ENCODE measurements around the gene MYG1. TPM values are rescaled to one million over a fixed set of nuclear protein-coding genes. Genes with fewer than 3 reads are reported as not detected.

Gene MYG1
- total RNA-seq, 1 experiment from 2014 or later = 104 TPM

GRCh38 chr12:53277981-53278380 lies 21.5 kb upstream of the MYG1 start:
- no peak overlapping the region for H3K27ac ChIP-seq (ENCODE audit: low read depth, low read length)
- H3K27me3 ChIP-seq (ENCODE audit: insufficient read depth, low read length) = no peaks in the 10 kb centered on the region
- H3K79me2 ChIP-seq (ENCODE audit: insufficient read depth, low read length) = no peaks in the 10 kb centered on the region
- H3K4me1 ChIP-seq (ENCODE audit: control insufficient read depth in 1 of 2, insufficient read depth in 2 of 2, low read length in 2 of 2) = no peaks in the 10 kb centered on the region
- H4K20me1 ChIP-seq (ENCODE audit: insufficient read depth) = no peaks in the 10 kb centered on the region
- no peak overlapping the region for H3K4me3 ChIP-seq (replicated peaks in 1 of 2; ENCODE audit: low read depth in 1 of 2, low read length in 2 of 2)
- DNase-seq (ENCODE audit: low read depth, low spot score) = no peak
- no peaks in the 10 kb centered on the region for H3K9me3 ChIP-seq (ENCODE audit: control insufficient read depth in 1 of 2, insufficient read depth in 1 of 2, low read depth in 1 of 2, low read length in 2 of 2)
- intact Hi-C loops (cut with micrococcal nuclease) = no loop called here
- no TSS peak for BruUV-seq (replicated peaks)
- POLR2A ChIA-PET = no interaction called here
- RAD21 ChIA-PET (ENCODE audit: low non-redundant PET in 1 of 2, low total read pairs in 2 of 2, uncharacterized antibody in 2 of 2, unreplicated experiment in 2 of 2) = no interaction called here
- no peaks in the 10 kb centered on the region for H3K9me2 ChIP-seq (ENCODE audit: insufficient read depth)
- no peak overlapping the region for H3K4me2 ChIP-seq (ENCODE audit: low read length)
- H2AFZ ChIP-seq (ENCODE audit: low read depth, low read length, poor library complexity, severe bottlenecking) = no peak overlapping the region
- ATAC-seq = no peak
- no peak for TF ChIP-seq CEBPB (IDR thresholded peaks at IDR 0.05; ENCODE audit: low read depth)
- no peak for TF ChIP-seq ELF1 (IDR thresholded peaks at IDR 0.05; ENCODE audit: borderline replicate concordance, low read depth)
- no peak for TF ChIP-seq ATF3 (IDR thresholded peaks at IDR 0.05)
- no peak for TF ChIP-seq EZH2phosphoT487 (IDR thresholded peaks at IDR 0.05; ENCODE audit: borderline replicate concordance)
- no peak for TF ChIP-seq SIN3A (IDR thresholded peaks at IDR 0.05; ENCODE audit: low read depth)
- TF ChIP-seq EGR1 (IDR thresholded peaks at IDR 0.05; ENCODE audit: low read depth) = no peak
- H3K36me3 ChIP-seq (ENCODE audit: control insufficient read depth in 1 of 2, insufficient read depth in 2 of 2, low read length in 2 of 2) = peaks cover 22 to 59% of the 10 kb centered on the region in 2 experiments
- no peak overlapping the region for H3K9ac ChIP-seq (ENCODE audit: low read length)
- CTCF ChIA-PET = interaction anchor here (0.8 kb wide), 1 partner anchor 97 kb away, joined by 4 read pairs; the partner anchor contains the start of genes CSAD and ZNF740

- Histone ChIP-seq H3K9me2 (ENCODE audit: insufficient read depth) (no peaks in the 10 kb centered on the region), H3K27me3 (ENCODE audit: insufficient read depth, low read length) (no peaks in the 10 kb centered on the region), H3K4me3 (replicated peaks in 1 of 2; ENCODE audit: low read depth in 1 of 2, low read length in 2 of 2) (no peak overlapping the region), H4K20me1 (ENCODE audit: insufficient read depth) (no peaks in the 10 kb centered on the region), H3K4me1 (ENCODE audit: control insufficient read depth in 1 of 2, insufficient read depth in 2 of 2, low read length in 2 of 2) (no peaks in the 10 kb centered on the region), H2AFZ (ENCODE audit: low read depth, low read length, poor library complexity, severe bottlenecking) (no peak overlapping the region), H3K36me3 (ENCODE audit: control insufficient read depth in 1 of 2, insufficient read depth in 2 of 2, low read length in 2 of 2) (peaks cover 24 to 69% of the 10 kb centered on the region in 2 experiments), H3K79me2 (ENCODE audit: insufficient read depth, low read length) (no peaks in the 10 kb centered on the region), H3K9me3 (ENCODE audit: control insufficient read depth in 1 of 2, insufficient read depth in 1 of 2, low read depth in 1 of 2, low read length in 2 of 2) (no peaks in the 10 kb centered on the region), H3K9ac (ENCODE audit: low read length) (no peak overlapping the region), H3K27ac (ENCODE audit: low read depth, low read length) (no peak overlapping the region), H3K4me2 (ENCODE audit: low read length) (no peak overlapping the region)
- ATAC-seq (no peak), DNase-seq (ENCODE audit: low read depth, low spot score) (no peak)
- ChIA-PET POLR2A (no interaction called here), RAD21 (ENCODE audit: low non-redundant PET in 1 of 2, low total read pairs in 2 of 2, uncharacterized antibody in 2 of 2, unreplicated experiment in 2 of 2) (no interaction called here), CTCF (interaction anchor here (0.8 to 1.4 kb wide), 2 partner anchors 16 to 66 kb away, joined by 3 read pairs; partner anchors contain the start of gene PFDN5)
- intact Hi-C loops (cut with micrococcal nuclease) = no loop called here
- TF ChIP-seq TCF7L2 (IDR thresholded peaks at IDR 0.05; ENCODE audit: borderline replicate concordance, extremely low read depth, insufficient read depth, insufficient read length) (no peak), POLR2A (IDR thresholded peaks at IDR 0.05; ENCODE audit: borderline replicate concordance, extremely low read depth, insufficient read depth, insufficient read length) (no peak), REST (IDR thresholded peaks at IDR 0.05; ENCODE audit: low read depth) (no peak), ATF3 (IDR thresholded peaks at IDR 0.05) (no peak), ZFX (IDR thresholded peaks at IDR 0.05) (no peak), CTCF (IDR thresholded peaks at IDR 0.05 in 2 of 3, conservative IDR thresholded peaks at IDR 0.05 in 1 of 3; ENCODE audit: borderline replicate concordance in 1 of 3, insufficient read depth in 1 of 3, low read depth in 2 of 3, low read length in 2 of 3) (no peak), EGR1 (IDR thresholded peaks at IDR 0.05; ENCODE audit: low read depth) (no peak), ELF1 (IDR thresholded peaks at IDR 0.05; ENCODE audit: borderline replicate concordance, low read depth) (no peak), YY1 (IDR thresholded peaks at IDR 0.05; ENCODE audit: extremely low read depth, insufficient replicate concordance, low read depth, low read length) (no peak)
- BruUV-seq (replicated peaks) = no TSS peak
Measured at GRCh38 chr12:53279283-53279869, 20.1 kb upstream of the MYG1 start.
